Gastrocnemius medialis (tissue), 4 donors: ENCODE data around the gene TCOF1.

Source experiments
- CTCF ChIP-seq, 5 experiments: fragments of 450-650 bp in 3 of 5; fragments of 200-600 bp in 2 of 5; sonication (generic) in 2 of 5; IDR thresholded peaks in 4 of 5; conservative IDR thresholded peaks in 1 of 5; 1 replicate in 4 of 5; 2 replicates in 1 of 5; pipeline ENCODE4 v1.5.1; 2016 to 2019; ENCODE audit warnings: antibody characterized with exemption in 5 of 5, mild to moderate bottlenecking in 3 of 5, moderate library complexity in 3 of 5
- POLR2A ChIP-seq, 2 donors: fragments of 450-650 bp; IDR thresholded peaks; one replicate each; pipeline ENCODE4 v1.6.1; 2017; ENCODE audit warnings: antibody characterized with exemption in 2 of 2, mild to moderate bottlenecking in 2 of 2, moderate library complexity in 2 of 2

GRCh38 chr5:150407096-150407720 lies 49.7 kb downstream of the TCOF1 start:
- TF ChIP-seq POLR2A (IDR thresholded peaks at IDR 0.05) (no peak), CTCF (IDR thresholded peaks at IDR 0.05 in 4 of 5, conservative IDR thresholded peaks at IDR 0.05 in 1 of 5) (no peak)
